HG03521 (cell line): ENCODE measurements around the gene SLC35B1.
"Not testable (repeated sequence)": the region's sequence is repeated elsewhere in the genome, so short reads cannot be mapped to it uniquely, and the experiment has no call there.

ENCODE experiments used
- ATAC-seq: cut with Tn5 transposase; IDR thresholded peaks from one replicate; pipeline ENCODE4 v1.9.1; 2021; ENCODE audit warnings: mild to moderate bottlenecking, moderate library complexity; ENCODE audit not compliant: unreplicated experiment

SLC35B1 gene

GRCh38 chr17:49673679-49674078, 34.1 kb downstream of the SLC35B1 start:
- not testable (repeated sequence) for ATAC-seq

DNA sequence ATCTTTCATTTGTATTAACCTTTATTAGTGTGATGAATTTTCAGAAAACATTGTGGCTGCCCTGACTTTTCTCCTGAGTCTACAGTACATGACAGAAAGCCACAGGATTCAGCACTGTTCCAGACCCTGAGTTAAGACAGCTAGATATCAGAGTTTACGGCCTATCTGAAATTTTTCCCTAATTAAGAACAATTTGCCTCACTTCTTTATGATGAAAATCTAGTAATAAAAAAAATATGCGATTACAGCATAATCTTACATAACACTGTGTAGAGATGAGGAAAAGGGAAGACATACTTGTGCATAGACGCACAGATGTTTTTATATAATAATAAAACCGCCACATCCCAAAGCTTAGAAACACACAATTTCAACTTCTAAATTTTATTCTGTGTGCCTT, 37.1 kb downstream of the SLC35B1 start:
- ATAC-seq = no peak

GRCh38 chr17:49670002-49670401, 37.8 kb downstream of the SLC35B1 start:
- ATAC-seq = no peak

- ATAC-seq = no peak
These were observed 39.9 kb downstream of the SLC35B1 start for GRCh38 chr17:49667854-49668253.

DNA sequence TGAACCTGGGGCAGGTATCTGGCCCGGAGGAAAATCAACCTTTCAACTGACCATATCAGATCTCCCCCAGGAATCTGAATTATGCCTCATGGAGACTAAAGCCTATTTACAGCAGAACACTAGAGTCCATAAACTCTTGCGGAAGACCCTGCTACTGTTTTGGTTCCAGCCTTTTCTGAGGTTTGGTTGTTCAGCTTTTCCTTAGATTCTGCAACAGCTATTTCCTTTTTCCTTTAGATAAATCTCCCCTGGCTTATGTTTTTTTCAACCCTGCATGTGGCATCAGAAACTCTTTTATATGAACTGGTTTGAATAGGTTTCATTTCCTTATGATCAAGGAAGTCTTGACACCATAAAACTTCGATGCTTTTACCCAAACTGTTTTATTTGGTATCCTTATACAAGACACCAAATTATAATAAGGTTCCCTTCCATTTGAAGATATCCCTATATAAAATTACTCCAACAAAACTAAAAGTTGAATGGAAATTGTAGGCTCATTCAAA, 43.0 kb downstream of the SLC35B1 start:
- no peak for ATAC-seq

GRCh38 chr17:49659661-49660382, 47.9 kb downstream of the SLC35B1 start:
- ATAC-seq = no peak

DNA sequence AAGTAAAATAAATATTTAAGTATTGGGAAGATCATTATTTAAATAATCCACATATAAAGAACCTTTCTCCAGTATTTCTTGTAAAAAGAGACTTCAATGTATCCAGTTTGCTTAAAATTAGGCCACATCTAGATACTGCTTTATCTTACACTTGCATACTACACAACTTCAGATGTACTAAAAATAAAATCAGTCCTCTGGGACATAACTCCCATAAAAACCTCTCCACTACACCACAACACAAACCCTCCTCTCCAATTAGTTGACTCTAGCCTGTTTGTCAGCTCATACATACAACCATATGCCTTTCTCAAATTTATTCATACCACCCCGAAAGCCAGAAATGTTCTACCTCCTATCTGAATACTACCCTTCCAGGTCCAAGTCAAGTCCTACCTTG, 51.5 kb downstream of the SLC35B1 start:
- no peak for ATAC-seq
